Tibial nerve (tissue), 4 donors: Measurements from ENCODE around the gene HAAO. TPM values are rescaled to one million over a fixed set of nuclear protein-coding genes. Genes with fewer than 3 reads are reported as not detected.

Source experiments
- DNase-seq, 2 donors: peaks; one replicate each; pipeline ENCODE4 v3.0.0-alpha.2; 2019; ENCODE audit warnings: low spot score in 2 of 2
- H3K27ac ChIP-seq, 4 donors: fragments of 200-600 bp; sonication (generic) in 3 of 4; one replicate each; pipeline ENCODE4 v1.5.1; 2017 to 2019; ENCODE audit warnings: mild to moderate bottlenecking in 1 of 4
- H3K27me3 ChIP-seq, 2 donors: fragments of 200-600 bp; sonication (generic) in 1 of 2; one replicate each; pipeline versions ENCODE4 v1.5.1 to v1.6.0; 2017 to 2019
- H3K36me3 ChIP-seq, 3 donors: fragments of 200-600 bp; sonication (generic); one replicate each; pipeline ENCODE4 v1.5.1; 2018 to 2019
- H3K4me1 ChIP-seq, 4 donors: fragments of 200-600 bp; sonication (generic) in 3 of 4; one replicate each; pipeline ENCODE4 v1.5.1; 2017 to 2019
- H3K4me3 ChIP-seq, 4 donors: fragments of 200-600 bp; sonication (generic) in 3 of 4; one replicate each; pipeline ENCODE4 v1.5.1; 2017 to 2019; ENCODE audit warnings: mild to moderate bottlenecking in 1 of 4, moderate library complexity in 1 of 4
- H3K9me3 ChIP-seq, 4 donors: fragments of 200-600 bp; sonication (generic) in 3 of 4; one replicate each; pipeline ENCODE4 v1.5.1; 2017 to 2019
- CTCF ChIP-seq, 5 experiments: fragments of 200-600 bp in 3 of 5; fragments of 450-650 bp in 2 of 5; sonication (generic) in 3 of 5; IDR thresholded peaks; one replicate each; pipeline ENCODE4 v1.5.1; 2016 to 2019; ENCODE audit warnings: antibody characterized with exemption in 5 of 5, mild to moderate bottlenecking in 3 of 5, moderate library complexity in 2 of 5
- EP300 ChIP-seq, 2 donors: sonication (generic); formaldehyde crosslinking; IDR thresholded peaks; one replicate each; pipeline ENCODE4 v1.6.1; 2017; ENCODE audit warnings: antibody characterized with exemption in 2 of 2, mild to moderate bottlenecking in 1 of 2
- POLR2A ChIP-seq, 2 donors: fragments of 450-650 bp; IDR thresholded peaks; one replicate each; pipeline ENCODE4 v1.6.1; 2017; ENCODE audit warnings: antibody characterized with exemption in 2 of 2, mild to moderate bottlenecking in 2 of 2, moderate library complexity in 2 of 2
- WGBS, 2 donors: methylation state at CpG; one replicate each; pipeline ENCODE4 v1.1.5; 2018; 5-methylcytosine and 5-hydroxymethylcytosine counted together
- total RNA-seq, 4 donors: library from RNA; depleted of rRNA; stranded (reverse); fragments of >200 nt; gene quantifications; one replicate each; pipeline ENCODE4 v1.1.0, GENCODE V29; 2016

The HAAO gene
- total RNA-seq, 4 donors from 2014 or later: 5.9 to 24.1 (median 7.6) TPM

DNA sequence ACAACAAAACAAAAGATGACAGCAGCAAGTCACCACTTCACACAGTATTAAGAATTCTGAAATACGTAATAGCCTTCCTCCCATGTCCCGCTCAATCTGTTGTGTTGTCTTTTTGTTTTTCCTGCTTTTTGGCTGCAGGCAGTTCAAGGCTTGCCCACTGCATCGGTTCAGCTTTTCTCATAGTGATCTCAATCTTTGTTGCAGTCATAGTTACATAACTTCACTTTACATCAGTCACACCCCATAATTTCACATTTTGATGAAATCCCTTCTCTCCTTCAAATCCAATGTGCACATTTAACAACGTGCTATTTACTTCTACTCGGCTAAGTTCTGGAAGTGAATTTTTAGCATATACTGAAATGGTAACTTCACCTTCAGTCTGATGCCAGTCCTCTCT is 33.8 kb upstream of the HAAO start:
- no peak for DNase-seq
- TF ChIP-seq CTCF (IDR thresholded peaks at IDR 0.05) (no peak), EP300 (IDR thresholded peaks at IDR 0.05) (no peak), POLR2A (IDR thresholded peaks at IDR 0.05) (no peak)
- no peak overlapping the region for H3K27ac ChIP-seq
- no peaks in the 10 kb centered on the region for H3K36me3 ChIP-seq
- no peaks in the 10 kb centered on the region for H3K9me3 ChIP-seq
- H3K4me3 ChIP-seq: no peak overlapping the region
- H3K4me1 ChIP-seq: peaks cover 0 to 35% (median 18%) of the 10 kb centered on the region in 4 donors
- 81 to 88% methylated on average over 5 of the region's 5 CpGs for WGBS, 2 donors
- no peaks in the 10 kb centered on the region for H3K27me3 ChIP-seq

DNA sequence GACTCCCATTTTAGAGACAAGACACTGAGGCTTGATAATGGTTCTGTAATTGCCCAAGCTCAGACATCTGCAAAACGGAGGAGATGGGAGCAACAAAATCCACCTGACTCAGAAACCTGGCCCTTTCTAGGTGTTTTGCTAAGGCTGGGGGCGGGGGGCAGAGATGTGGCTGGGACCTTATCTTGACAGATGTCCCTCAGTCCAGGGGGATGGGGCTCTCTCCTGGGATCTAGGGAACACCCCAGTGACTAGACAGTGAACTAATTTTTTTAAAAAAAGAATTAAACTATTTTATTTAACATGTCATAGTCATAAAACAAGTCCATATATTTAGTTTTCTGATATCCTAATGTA is 32.0 kb upstream of the HAAO start:
- no peak for TF ChIP-seq EP300 (IDR thresholded peaks at IDR 0.05)
- TF ChIP-seq CTCF (IDR thresholded peaks at IDR 0.05): no peak
- TF ChIP-seq POLR2A (IDR thresholded peaks at IDR 0.05): no peak
- DNase-seq: no peak
- Histone ChIP-seq H3K36me3 (no peaks in the 10 kb centered on the region), H3K27me3 (no peaks in the 10 kb centered on the region), H3K4me3 (no peak overlapping the region), H3K9me3 (no peaks in the 10 kb centered on the region), H3K27ac (no peak overlapping the region), H3K4me1 (peaks cover 0 to 23% (median 11%) of the 10 kb centered on the region in 4 donors)
- WGBS, 2 donors: 83 to 92% methylated on average over 2 of the region's 2 CpGs

DNA sequence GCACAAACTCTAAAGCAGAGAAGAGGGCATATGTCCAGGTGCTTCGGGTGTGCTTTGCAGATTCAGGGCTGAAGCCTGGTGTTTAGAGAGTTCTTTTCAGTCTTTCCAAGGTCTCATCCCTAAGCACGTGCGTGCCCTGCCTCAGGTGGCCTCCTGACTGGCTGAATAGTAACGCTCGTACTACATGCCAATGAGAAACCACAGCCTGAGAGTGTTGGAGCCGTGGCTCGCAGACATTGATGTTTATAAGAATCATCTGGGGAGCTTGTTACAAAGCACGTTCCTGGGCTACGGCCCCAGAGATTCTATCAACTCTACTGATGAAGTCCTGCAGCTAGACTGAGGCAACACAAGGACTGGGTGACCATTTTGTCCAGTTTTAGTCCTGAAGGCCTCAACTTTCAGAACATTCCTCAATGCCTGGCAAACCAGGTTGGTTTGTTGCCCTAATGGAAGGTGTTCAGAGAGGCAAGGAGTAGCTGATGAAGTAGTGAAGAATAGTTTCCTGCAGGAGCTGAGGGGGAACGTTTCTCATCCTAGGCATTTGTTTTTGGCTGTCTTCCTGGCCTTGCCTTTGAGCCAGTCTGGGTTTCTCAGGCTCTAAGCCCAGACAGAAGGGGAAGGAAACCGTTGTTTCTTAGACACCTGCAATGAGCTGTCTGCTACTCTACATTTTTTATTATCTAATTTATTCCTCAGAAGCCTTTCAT is 31.5 kb upstream of the HAAO start:
- Histone ChIP-seq H3K4me3 (no peak overlapping the region), H3K27me3 (no peaks in the 10 kb centered on the region), H3K36me3 (no peaks in the 10 kb centered on the region), H3K27ac (no peak overlapping the region), H3K4me1 (peaks cover 0 to 17% (median 6%) of the 10 kb centered on the region in 4 donors), H3K9me3 (no peaks in the 10 kb centered on the region)
- TF ChIP-seq POLR2A (IDR thresholded peaks at IDR 0.05) (no peak), EP300 (IDR thresholded peaks at IDR 0.05) (no peak), CTCF (IDR thresholded peaks at IDR 0.05) (no peak)
- WGBS, 2 donors: 77 to 79% methylated on average over 11 of the region's 11 CpGs
- DNase-seq: no peak

DNA sequence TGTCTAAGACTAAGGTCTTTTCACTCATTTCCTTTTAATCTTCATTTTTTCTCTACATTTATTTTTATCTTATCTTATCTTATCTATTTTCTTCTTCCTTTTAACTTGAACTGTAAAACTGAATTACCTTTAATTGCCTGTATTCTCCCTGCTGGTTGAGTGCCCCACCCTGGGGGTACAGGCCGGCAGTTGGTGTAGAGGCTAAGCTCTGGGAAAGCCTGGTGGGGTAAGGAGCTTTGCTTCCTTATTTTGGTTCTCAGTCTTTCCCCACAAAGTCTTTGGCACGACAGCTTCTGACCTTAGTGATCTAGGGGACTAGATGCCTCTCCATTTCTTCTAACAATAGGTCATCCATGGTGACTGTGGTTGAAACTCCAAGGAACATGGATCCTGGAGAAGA is 26.8 kb upstream of the HAAO start:
- no peak for TF ChIP-seq POLR2A (IDR thresholded peaks at IDR 0.05)
- TF ChIP-seq CTCF (IDR thresholded peaks at IDR 0.05): no peak
- TF ChIP-seq EP300 (IDR thresholded peaks at IDR 0.05): no peak
- 71 to 72% methylated on average over 2 of the region's 2 CpGs for WGBS, 2 donors
- Histone ChIP-seq H3K4me3 (no peak overlapping the region), H3K9me3 (no peaks in the 10 kb centered on the region), H3K27me3 (no peaks in the 10 kb centered on the region), H3K36me3 (no peaks in the 10 kb centered on the region), H3K27ac (no peak overlapping the region), H3K4me1 (no peaks in the 10 kb centered on the region)
- no peak for DNase-seq

DNA sequence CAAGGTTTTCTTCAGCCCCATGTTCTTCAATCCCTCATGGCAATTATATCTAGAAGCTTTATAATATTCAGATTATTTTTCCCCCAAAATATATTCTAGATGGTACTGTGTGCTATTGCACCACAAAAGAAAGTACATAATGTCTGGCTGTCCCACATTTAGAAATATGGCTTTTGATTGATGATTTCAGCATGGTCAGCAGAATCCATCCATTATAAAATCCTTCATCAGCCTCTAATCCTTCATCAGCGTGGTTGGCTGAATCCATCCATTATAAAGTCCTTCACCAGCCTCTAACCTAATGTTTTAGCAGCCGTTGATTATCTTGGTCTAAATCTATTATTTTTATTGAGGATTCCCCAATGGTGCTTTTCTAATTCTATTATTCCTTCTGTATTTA is 23.3 kb upstream of the HAAO start:
- Histone ChIP-seq H3K27me3 (no peaks in the 10 kb centered on the region), H3K9me3 (no peaks in the 10 kb centered on the region), H3K36me3 (no peaks in the 10 kb centered on the region), H3K27ac (no peak overlapping the region), H3K4me1 (peaks cover 0 to 10% (median 0%) of the 10 kb centered on the region in 4 donors), H3K4me3 (no peak overlapping the region)
- TF ChIP-seq CTCF (IDR thresholded peaks at IDR 0.05) (no peak), EP300 (IDR thresholded peaks at IDR 0.05) (no peak), POLR2A (IDR thresholded peaks at IDR 0.05) (no peak)
- 62 to 64% methylated on average over 2 of the region's 2 CpGs for whole genome bisulfite sequencing, 2 donors
- DNase-seq: no peak
